Tibial nerve (tissue), 4 donors: ENCODE results near the gene UTS2. TPM values are rescaled to one million over a fixed set of nuclear protein-coding genes. Genes with fewer than 3 reads are reported as not detected.

Source experiments
- DNase-seq, 2 donors: peaks; one replicate each; pipeline ENCODE4 v3.0.0-alpha.2; 2019; ENCODE audit warnings: low spot score in 2 of 2
- H3K27ac ChIP-seq, 4 donors: fragments of 200-600 bp; sonication (generic) in 3 of 4; one replicate each; pipeline ENCODE4 v1.5.1; 2017 to 2019; ENCODE audit warnings: mild to moderate bottlenecking in 1 of 4
- H3K27me3 ChIP-seq, 2 donors: fragments of 200-600 bp; sonication (generic) in 1 of 2; one replicate each; pipeline versions ENCODE4 v1.5.1 to v1.6.0; 2017 to 2019
- H3K36me3 ChIP-seq, 3 donors: fragments of 200-600 bp; sonication (generic); one replicate each; pipeline ENCODE4 v1.5.1; 2018 to 2019
- H3K4me1 ChIP-seq, 4 donors: fragments of 200-600 bp; sonication (generic) in 3 of 4; one replicate each; pipeline ENCODE4 v1.5.1; 2017 to 2019
- H3K4me3 ChIP-seq, 4 donors: fragments of 200-600 bp; sonication (generic) in 3 of 4; one replicate each; pipeline ENCODE4 v1.5.1; 2017 to 2019; ENCODE audit warnings: mild to moderate bottlenecking in 1 of 4, moderate library complexity in 1 of 4
- H3K9me3 ChIP-seq, 4 donors: fragments of 200-600 bp; sonication (generic) in 3 of 4; one replicate each; pipeline ENCODE4 v1.5.1; 2017 to 2019
- EP300 ChIP-seq, 2 donors: sonication (generic); formaldehyde crosslinking; IDR thresholded peaks; one replicate each; pipeline ENCODE4 v1.6.1; 2017; ENCODE audit warnings: antibody characterized with exemption in 2 of 2, mild to moderate bottlenecking in 1 of 2
- POLR2A ChIP-seq, 2 donors: fragments of 450-650 bp; IDR thresholded peaks; one replicate each; pipeline ENCODE4 v1.6.1; 2017; ENCODE audit warnings: antibody characterized with exemption in 2 of 2, mild to moderate bottlenecking in 2 of 2, moderate library complexity in 2 of 2
- WGBS, 2 donors: methylation state at CpG; one replicate each; pipeline ENCODE4 v1.1.5; 2018; 5-methylcytosine and 5-hydroxymethylcytosine counted together
- total RNA-seq, 4 donors: library from RNA; depleted of rRNA; stranded (reverse); fragments of >200 nt; gene quantifications; one replicate each; pipeline ENCODE4 v1.1.0, GENCODE V29; 2016
- TF ChIP-seq, protein P1 (sequence below), 5 experiments: fragments of 200-600 bp in 3 of 5; fragments of 450-650 bp in 2 of 5; sonication (generic) in 3 of 5; IDR thresholded peaks; one replicate each; pipeline ENCODE4 v1.5.1; 2016 to 2019; ENCODE audit warnings: antibody characterized with exemption in 5 of 5, mild to moderate bottlenecking in 3 of 5, moderate library complexity in 2 of 5

The UTS2 gene
- total RNA-seq, 4 donors from 2014 or later = 0.84 TPM; not detected in 3

DNA sequence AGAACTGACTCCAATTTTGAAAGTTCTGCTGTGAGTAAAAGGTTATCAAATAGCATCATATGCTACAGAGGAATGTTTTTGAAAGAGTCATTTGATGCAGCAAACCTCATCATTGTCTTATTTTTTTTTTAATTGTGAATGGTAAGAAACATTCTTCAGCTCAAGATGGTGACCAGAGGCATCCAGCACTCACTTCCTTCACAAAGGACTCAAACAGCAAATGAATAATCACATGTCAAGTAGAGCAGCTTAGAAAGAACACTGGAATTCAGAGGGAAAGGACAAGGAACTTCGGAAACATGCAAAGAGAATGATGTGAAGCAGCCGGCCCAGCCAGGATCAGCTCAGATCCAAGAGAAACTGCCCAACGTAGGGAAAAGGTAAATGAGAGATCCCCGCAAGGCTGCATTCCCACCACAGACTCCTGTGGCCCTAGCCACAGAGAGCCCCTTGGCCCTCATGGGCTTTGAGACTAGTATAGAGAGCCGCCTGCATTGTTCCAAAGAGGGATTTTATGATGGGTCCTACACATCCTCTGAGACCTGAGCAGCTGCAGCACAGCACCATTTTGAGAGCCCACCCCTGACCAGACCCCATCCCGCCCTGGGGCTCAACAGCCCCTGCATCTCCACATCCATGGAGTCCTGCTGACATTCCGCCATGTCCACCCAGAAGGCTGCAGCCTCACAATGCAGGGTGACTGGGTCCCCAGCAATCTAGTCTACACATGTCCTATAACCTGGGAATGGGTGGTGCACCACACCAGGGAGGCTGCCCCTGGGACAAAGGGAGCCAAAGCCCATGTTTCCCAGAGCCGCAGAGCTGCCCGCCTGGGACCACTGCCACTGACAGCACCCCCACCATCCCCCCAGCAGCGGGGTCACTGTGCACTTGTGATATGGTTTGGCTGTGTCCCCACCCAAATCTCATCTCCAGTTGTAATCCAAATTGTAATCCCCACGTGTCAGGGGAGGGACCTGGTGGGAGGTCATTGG lies 21.2 kb upstream of the UTS2 start:
- WGBS, 2 donors = 72 to 77% methylated on average over 8 to 10 of the region's 11 CpGs
- Histone ChIP-seq H3K36me3 (no peaks in the 10 kb centered on the region), H3K4me3 (no peak overlapping the region), H3K27me3 (no peaks in the 10 kb centered on the region), H3K4me1 (no peaks in the 10 kb centered on the region), H3K9me3 (peaks cover 0 to 15% (median 3%) of the 10 kb centered on the region in 4 donors), H3K27ac (no peak overlapping the region)
- no peak for DNase-seq
- TF ChIP-seq POLR2A (IDR thresholded peaks at IDR 0.05) (no peak), EP300 (IDR thresholded peaks at IDR 0.05) (no peak)
- TF ChIP-seq, protein P1, sequence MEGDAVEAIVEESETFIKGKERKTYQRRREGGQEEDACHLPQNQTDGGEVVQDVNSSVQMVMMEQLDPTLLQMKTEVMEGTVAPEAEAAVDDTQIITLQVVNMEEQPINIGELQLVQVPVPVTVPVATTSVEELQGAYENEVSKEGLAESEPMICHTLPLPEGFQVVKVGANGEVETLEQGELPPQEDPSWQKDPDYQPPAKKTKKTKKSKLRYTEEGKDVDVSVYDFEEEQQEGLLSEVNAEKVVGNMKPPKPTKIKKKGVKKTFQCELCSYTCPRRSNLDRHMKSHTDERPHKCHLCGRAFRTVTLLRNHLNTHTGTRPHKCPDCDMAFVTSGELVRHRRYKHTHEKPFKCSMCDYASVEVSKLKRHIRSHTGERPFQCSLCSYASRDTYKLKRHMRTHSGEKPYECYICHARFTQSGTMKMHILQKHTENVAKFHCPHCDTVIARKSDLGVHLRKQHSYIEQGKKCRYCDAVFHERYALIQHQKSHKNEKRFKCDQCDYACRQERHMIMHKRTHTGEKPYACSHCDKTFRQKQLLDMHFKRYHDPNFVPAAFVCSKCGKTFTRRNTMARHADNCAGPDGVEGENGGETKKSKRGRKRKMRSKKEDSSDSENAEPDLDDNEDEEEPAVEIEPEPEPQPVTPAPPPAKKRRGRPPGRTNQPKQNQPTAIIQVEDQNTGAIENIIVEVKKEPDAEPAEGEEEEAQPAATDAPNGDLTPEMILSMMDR (IDR thresholded peaks at IDR 0.05) = no peak

DNA sequence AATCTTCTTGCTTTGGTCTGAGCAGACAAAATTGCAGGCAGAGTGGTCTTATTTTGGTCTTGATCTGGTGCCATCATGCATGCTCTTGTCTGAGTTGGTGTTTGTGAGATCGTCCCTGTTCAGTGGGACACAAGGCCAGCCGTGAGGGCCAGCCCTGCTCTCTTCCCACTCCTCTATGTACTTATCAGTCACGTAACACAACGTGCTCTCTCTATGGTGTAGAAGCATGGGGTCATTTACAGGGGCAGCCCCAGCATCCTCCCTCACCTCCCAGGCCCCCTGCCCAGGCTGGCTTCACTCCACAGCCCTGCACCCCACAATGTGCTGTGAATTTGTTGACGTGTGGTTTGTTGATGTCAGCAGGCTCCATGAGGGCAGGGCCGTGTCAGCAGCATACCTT lies 18.3 kb upstream of the UTS2 start:
- no peaks in the 10 kb centered on the region for H3K27me3 ChIP-seq
- H3K36me3 ChIP-seq = no peaks in the 10 kb centered on the region
- no peak overlapping the region for H3K27ac ChIP-seq
- TF ChIP-seq, protein P1 (IDR thresholded peaks at IDR 0.05) = no peak
- TF ChIP-seq EP300 (IDR thresholded peaks at IDR 0.05) = no peak
- no peak for TF ChIP-seq POLR2A (IDR thresholded peaks at IDR 0.05)
- H3K4me1 ChIP-seq = no peaks in the 10 kb centered on the region
- H3K9me3 ChIP-seq = no peaks in the 10 kb centered on the region
- no peak for DNase-seq
- H3K4me3 ChIP-seq = no peak overlapping the region
- 79 to 83% methylated on average over 6 of the region's 6 CpGs for WGBS, 2 donors

DNA sequence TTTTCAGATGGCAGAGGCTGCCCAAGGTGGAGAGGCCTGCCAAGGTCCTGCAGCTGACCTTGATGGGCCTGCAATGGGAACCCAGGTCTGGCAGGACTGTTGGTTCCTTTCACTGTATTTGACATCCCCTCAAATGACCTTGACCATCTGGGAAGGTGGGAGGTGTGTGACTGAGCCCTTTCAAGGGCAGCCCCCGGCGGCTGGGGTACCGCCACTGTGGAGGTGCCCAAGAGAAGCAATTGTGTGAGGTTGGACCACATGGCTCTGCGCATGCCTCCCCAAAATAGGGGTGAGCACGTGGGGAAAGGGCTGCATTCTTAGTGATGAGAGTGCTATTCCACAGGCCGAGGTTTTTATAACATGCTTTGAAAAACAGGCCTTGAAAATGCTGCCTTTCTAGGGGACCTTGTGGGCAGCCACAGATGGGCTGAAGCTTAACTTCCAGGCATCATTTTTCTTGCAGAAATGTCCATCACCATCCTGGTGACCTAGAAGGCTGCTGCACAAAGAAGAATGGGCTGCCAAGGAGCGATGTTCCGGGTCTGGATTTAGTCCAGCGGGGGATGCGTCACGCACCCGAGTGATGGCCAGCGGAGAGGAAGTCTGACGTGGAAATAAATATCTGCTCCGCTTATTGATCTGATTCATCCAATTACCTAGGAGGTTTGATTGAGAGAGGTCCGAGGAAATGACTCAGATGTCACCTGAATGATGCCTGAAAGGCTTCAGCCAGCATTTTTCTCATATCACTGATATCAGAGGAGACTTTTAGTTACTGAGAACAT lies 16.5 kb upstream of the UTS2 start:
- Histone ChIP-seq H3K27ac (no peak overlapping the region), H3K36me3 (no peaks in the 10 kb centered on the region), H3K4me1 (no peaks in the 10 kb centered on the region), H3K4me3 (no peak overlapping the region), H3K27me3 (no peaks in the 10 kb centered on the region), H3K9me3 (no peaks in the 10 kb centered on the region)
- WGBS, 2 donors = 90% methylated on average over 14 to 16 of the region's 16 CpGs
- no peak for DNase-seq
- no peak for TF ChIP-seq EP300 (IDR thresholded peaks at IDR 0.05)
- no peak for TF ChIP-seq POLR2A (IDR thresholded peaks at IDR 0.05)
- TF ChIP-seq, protein P1 (IDR thresholded peaks at IDR 0.05) = no peak

DNA sequence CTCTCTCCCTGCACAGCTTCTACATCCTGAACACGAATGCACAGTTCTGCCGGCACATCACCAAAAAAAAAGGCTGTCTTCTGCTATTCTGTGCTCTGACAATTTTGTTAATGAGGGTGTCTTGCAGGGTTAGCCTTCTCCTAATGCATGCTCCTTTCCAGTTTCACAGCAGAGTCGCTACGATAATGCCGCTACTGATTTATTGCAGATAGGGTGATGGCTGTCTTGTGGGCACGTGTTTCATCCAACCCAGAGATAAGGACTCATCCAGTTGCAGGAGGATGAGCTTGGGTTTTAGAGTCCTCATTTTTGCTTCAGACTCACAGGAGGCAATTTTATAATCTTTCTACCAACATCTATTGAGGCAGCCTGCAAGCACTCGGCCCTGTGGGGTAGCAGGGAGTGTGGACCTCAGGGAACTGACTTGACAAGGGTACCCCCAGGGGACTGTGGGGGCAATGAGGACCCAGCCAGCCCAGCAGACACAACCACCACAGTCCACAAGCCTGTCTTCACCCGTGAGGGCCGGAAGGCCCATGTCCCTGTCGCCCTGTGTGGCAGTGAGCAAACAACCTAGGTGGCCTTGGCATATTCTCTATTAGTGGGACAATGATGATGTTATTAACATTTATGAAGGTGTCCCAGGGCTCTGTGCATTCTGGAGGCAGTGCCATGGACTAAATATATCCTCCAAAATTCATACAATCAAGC lies 15.4 kb upstream of the UTS2 start:
- H3K36me3 ChIP-seq = no peaks in the 10 kb centered on the region
- no peak overlapping the region for H3K27ac ChIP-seq
- 62 to 76% methylated on average over 10 of the region's 10 CpGs for WGBS, 2 donors
- no peaks in the 10 kb centered on the region for H3K9me3 ChIP-seq
- DNase-seq = no peak
- no peaks in the 10 kb centered on the region for H3K4me1 ChIP-seq
- TF ChIP-seq POLR2A (IDR thresholded peaks at IDR 0.05) (no peak), EP300 (IDR thresholded peaks at IDR 0.05) (no peak)
- TF ChIP-seq, protein P1 (IDR thresholded peaks at IDR 0.05) = no peak
- H3K4me3 ChIP-seq = no peak overlapping the region
- no peaks in the 10 kb centered on the region for H3K27me3 ChIP-seq
